Naive thymus-derived CD4-positive, alpha-beta T cell (primary cell): ENCODE measurements around the gene MYLK4. TPM values are rescaled to one million over a fixed set of nuclear protein-coding genes. Genes with fewer than 3 reads are reported as not detected.
A peak's percentile ranks its signal among the peaks of the same experiment; 100 is the strongest.

Experiments used
- ATAC-seq: fragments of 150-1000 bp; cut with Tn5 transposase; 2 replicates; pipeline ENCODE4 v1.10.0; 2021; ENCODE audit warnings: mild to moderate bottlenecking, moderate library complexity
- CTCF ChIA-PET: fragments of 350-600 bp; sonication (Branson Sonifier 250); formaldehyde crosslinking; loops from one replicate; lab custom pipeline; 2021; ENCODE audit warnings: antibody characterized with exemption; lab: Charles Lee
- POLR2A ChIA-PET: fragments of 350-600 bp; sonication (Branson Sonifier 250); formaldehyde crosslinking; loops from one replicate; lab custom pipeline; 2021; ENCODE audit warnings: antibody characterized with exemption, inconsistent platforms; lab: Charles Lee
- DNase-seq, 9 donors: peaks; one replicate each; pipeline versions ENCODE4 v3.0.0 to v3.0.0-alpha.2; 2020 to 2022; ENCODE audit warnings: mixed read lengths in 1 of 9
- H3K27ac ChIP-seq: one replicate; pipeline ENCODE4 v1.7.0; 2013; ENCODE audit warnings: mild to moderate bottlenecking, low read depth, low read length, moderate library complexity
- H3K27me3 ChIP-seq, 2 donors: one replicate each; pipeline ENCODE4 v1.7.0; 2013; ENCODE audit warnings: low read length in 2 of 2, mild to moderate bottlenecking in 2 of 2, moderate library complexity in 2 of 2; ENCODE audit not compliant: control insufficient read depth in 2 of 2, insufficient read depth in 2 of 2
- H3K36me3 ChIP-seq, 3 experiments: 1 replicate in 2 of 3; 2 replicates in 1 of 3; pipeline ENCODE4 v1.7.0; 2013; ENCODE audit warnings: low read length in 3 of 3, mild to moderate bottlenecking in 3 of 3, moderate library complexity in 1 of 3; ENCODE audit not compliant: insufficient read depth in 3 of 3, control insufficient read depth in 2 of 3
- H3K4me1 ChIP-seq, 2 donors: one replicate each; pipeline ENCODE4 v1.7.0; 2013; ENCODE audit warnings: low read length in 2 of 2, mild to moderate bottlenecking in 2 of 2, moderate library complexity in 1 of 2; ENCODE audit not compliant: control insufficient read depth in 2 of 2, insufficient read depth in 2 of 2
- H3K4me3 ChIP-seq: 2 replicates; pipeline ENCODE4 v1.7.0; 2013; ENCODE audit warnings: mild to moderate bottlenecking, low read length
- H3K9me3 ChIP-seq, 3 experiments: 1 replicate in 2 of 3; 2 replicates in 1 of 3; pipeline ENCODE4 v1.7.0; 2013; ENCODE audit warnings: low read length in 3 of 3; ENCODE audit not compliant: control insufficient read depth in 2 of 3
- H3K27ac Mint-ChIP-seq, 9 donors: one replicate each; pipeline ENCODE4 v1.8.0; 2020 to 2022; ENCODE audit warnings: mixed read lengths in 9 of 9, mild to moderate bottlenecking in 8 of 9, moderate library complexity in 5 of 9, inconsistent platforms in 2 of 9
- H3K27me3 Mint-ChIP-seq, 5 donors: one replicate each; pipeline ENCODE4 v1.8.0; 2021 to 2022; ENCODE audit warnings: mixed read lengths in 5 of 5, mild to moderate bottlenecking in 1 of 5
- H3K36me3 Mint-ChIP-seq, 5 donors: one replicate each; pipeline ENCODE4 v1.8.0; 2020 to 2022; ENCODE audit warnings: mixed read lengths in 5 of 5, mild to moderate bottlenecking in 3 of 5, inconsistent platforms in 1 of 5
- H3K4me1 Mint-ChIP-seq, 7 donors: one replicate each; pipeline ENCODE4 v1.8.0; 2020 to 2022; ENCODE audit warnings: mixed read lengths in 7 of 7, mild to moderate bottlenecking in 3 of 7, inconsistent platforms in 1 of 7
- H3K4me3 Mint-ChIP-seq, 10 donors: one replicate each; pipeline ENCODE4 v1.8.0; 2020 to 2022; ENCODE audit warnings: mild to moderate bottlenecking in 10 of 10, mixed read lengths in 10 of 10, moderate library complexity in 6 of 10, inconsistent platforms in 2 of 10
- H3K9me3 Mint-ChIP-seq, 11 donors: one replicate each; pipeline ENCODE4 v1.8.0; 2020 to 2022; ENCODE audit warnings: mixed read lengths in 11 of 11, mild to moderate bottlenecking in 4 of 11, inconsistent platforms in 1 of 11, moderate library complexity in 1 of 11
- intact Hi-C, 2 donors: fragments of 100-400 bp; cut with micrococcal nuclease; formaldehyde crosslinking; loops; one replicate each; pipeline ENCODE4 v1.15.1; 2023
- polyA plus RNA-seq, 2 donors: library from polyadenylated mRNA; unstranded; fragments of 300-500 nt; fragmentation: Illumina TruSeq; gene quantifications; one replicate each; pipeline ENCODE4 v1.2.3, GENCODE V29; 2021
- total RNA-seq, 6 experiments: library from RNA in 5 of 6; stranded (reverse) in 5 of 6; gene quantifications; 1 replicate in 5 of 6; 2 replicates in 1 of 6; pipeline ENCODE4 v1.2.3 and lab custom pipeline; 2021 to 2026

The MYLK4 gene
- total and polyA plus RNA-seq, 7 experiments from 2014 or later = 0.23 to 1.6 (median 0.34) TPM; not detected in 1

GRCh38 chr6:2740581-2740980 is 10.1 kb downstream of the MYLK4 start:
- CTCF ChIA-PET = interaction anchor here (0.5 to 1.3 kb wide), 2 partner anchors 10 to 1161 kb away, joined by 3 to 5 read pairs; partner anchors contain the start of gene MYLK4

GRCh38 chr6:2739335-2739734 is 11.4 kb downstream of the MYLK4 start:
- no peak for ATAC-seq

More at GRCh38 chr6:2740581-2740980, 10.1 kb downstream of the MYLK4 start:
- H3K36me3 ChIP-seq = no peaks in the 10 kb centered on the region
- no peaks in the 10 kb centered on the region for H3K27me3 ChIP-seq
- no peak overlapping the region for H3K4me3 ChIP-seq
- Mint-ChIP-seq H3K4me1 (peaks cover 0 to 5% (median 0%) of the 10 kb centered on the region in 7 donors), H3K4me3 (no peak overlapping the region), H3K27me3 (peaks cover 0 to 25% (median 0%) of the 10 kb centered on the region in 5 donors), H3K27ac (no peak overlapping the region), H3K36me3 (no peaks in the 10 kb centered on the region), H3K9me3 (no peaks in the 10 kb centered on the region)
- no peak for ATAC-seq
- no peaks in the 10 kb centered on the region for H3K4me1 ChIP-seq
- H3K27ac ChIP-seq = no peak overlapping the region
- POLR2A ChIA-PET = no interaction called here
- no peak for DNase-seq
- H3K9me3 ChIP-seq = no peaks in the 10 kb centered on the region
- intact Hi-C loops = no loop called here

GRCh38 chr6:2738373-2738979 is 12.2 kb downstream of the MYLK4 start:
- Mint-ChIP-seq H3K36me3 (no peaks in the 10 kb centered on the region), H3K27ac (no peak overlapping the region), H3K4me3 (no peak overlapping the region), H3K9me3 (no peaks in the 10 kb centered on the region), H3K27me3 (peaks cover 0 to 21% (median 0%) of the 10 kb centered on the region in 5 donors), H3K4me1 (peaks cover 0 to 5% (median 0%) of the 10 kb centered on the region in 7 donors)
- Histone ChIP-seq H3K9me3 (no peaks in the 10 kb centered on the region), H3K4me1 (no peaks in the 10 kb centered on the region), H3K27ac (no peak overlapping the region), H3K36me3 (no peaks in the 10 kb centered on the region), H3K4me3 (no peak overlapping the region), H3K27me3 (no peaks in the 10 kb centered on the region)
- intact Hi-C loops = loop anchor here (1.0 to 2.0 kb wide), 7 partner anchors 12 to 513 kb away; partner anchors contain the start of genes MYLK4 (in 2 of the 2) and NQO2 (in 1 of the 2)
- DNase-seq (peak in 8 of 9 donors; percentile 27 to 59 (median 50)), ATAC-seq (peak; percentile 72)
- ChIA-PET CTCF (interaction anchor here (0.6 to 2.2 kb wide), 9 partner anchors 12 to 606 kb away, joined by 3 to 29 read pairs (median 3); partner anchors contain the start of genes MYLK4 and SERPINB1), POLR2A (no interaction called here)

More at GRCh38 chr6:2739335-2739734, 11.4 kb downstream of the MYLK4 start:
- Mint-ChIP-seq H3K4me3 (no peak overlapping the region), H3K9me3 (no peaks in the 10 kb centered on the region), H3K36me3 (no peaks in the 10 kb centered on the region), H3K4me1 (peaks cover 0 to 5% (median 0%) of the 10 kb centered on the region in 7 donors), H3K27ac (no peak overlapping the region), H3K27me3 (peaks cover 0 to 25% (median 0%) of the 10 kb centered on the region in 5 donors)
- H3K9me3 ChIP-seq = no peaks in the 10 kb centered on the region
- no peak for DNase-seq
- no peak overlapping the region for H3K27ac ChIP-seq
- H3K4me1 ChIP-seq = no peaks in the 10 kb centered on the region
- CTCF ChIA-PET = interaction anchor here (0.8 to 2.2 kb wide), 3 partner anchors 11 to 204 kb away, joined by 4 to 29 read pairs (median 4); partner anchors contain the start of genes MYLK4 and SERPINB1
- intact Hi-C loops = loop anchor here in 1 of 2 donors (2.0 kb wide), 1 partner anchor 171 kb away; no protein-coding TSS in a partner anchor
- no peaks in the 10 kb centered on the region for H3K27me3 ChIP-seq
- POLR2A ChIA-PET = no interaction called here
- H3K4me3 ChIP-seq = no peak overlapping the region
- H3K36me3 ChIP-seq = no peaks in the 10 kb centered on the region

- DNase-seq (no peak), ATAC-seq (no peak)
- no peak overlapping the region for H3K27ac ChIP-seq
- no peaks in the 10 kb centered on the region for H3K9me3 ChIP-seq
- intact Hi-C loops = loop anchor here (1.0 to 2.0 kb wide), 7 partner anchors 12 to 513 kb away; partner anchors contain the start of genes MYLK4 (in 2 of the 2) and NQO2 (in 1 of the 2)
- Mint-ChIP-seq H3K27ac (no peak overlapping the region), H3K36me3 (no peaks in the 10 kb centered on the region), H3K9me3 (no peaks in the 10 kb centered on the region), H3K4me3 (no peak overlapping the region), H3K27me3 (peaks cover 0 to 22% (median 0%) of the 10 kb centered on the region in 5 donors), H3K4me1 (peaks cover 0 to 8% (median 0%) of the 10 kb centered on the region in 7 donors)
- H3K36me3 ChIP-seq = no peaks in the 10 kb centered on the region
- H3K27me3 ChIP-seq = no peaks in the 10 kb centered on the region
- POLR2A ChIA-PET = no interaction called here
- CTCF ChIA-PET = interaction anchor here (0.6 to 2.2 kb wide), 9 partner anchors 12 to 607 kb away, joined by 3 to 29 read pairs (median 3); partner anchors contain the start of genes MYLK4 and SERPINB1
- H3K4me3 ChIP-seq = no peak overlapping the region
- no peaks in the 10 kb centered on the region for H3K4me1 ChIP-seq
Measured at GRCh38 chr6:2737885-2738284, 12.8 kb downstream of the MYLK4 start.

GRCh38 chr6:2734488-2735166 is 16.1 kb downstream of the MYLK4 start:
- Histone ChIP-seq H3K36me3 (no peaks in the 10 kb centered on the region), H3K9me3 (no peaks in the 10 kb centered on the region), H3K4me3 (no peak overlapping the region), H3K27ac (no peak overlapping the region), H3K27me3 (no peaks in the 10 kb centered on the region), H3K4me1 (no peaks in the 10 kb centered on the region)
- POLR2A ChIA-PET = no interaction called here
- ATAC-seq (no peak), DNase-seq (no peak)
- intact Hi-C loops = no loop called here
- H3K4me3 Mint-ChIP-seq = no peak overlapping the region
- peaks cover 0 to 17% (median 0%) of the 10 kb centered on the region in 5 donors for H3K27me3 Mint-ChIP-seq
- H3K4me1 Mint-ChIP-seq = peaks cover 0 to 8% (median 0%) of the 10 kb centered on the region in 7 donors
- CTCF ChIA-PET = interaction anchor here (1.2 kb wide), 1 partner anchor 16 kb away, joined by 3 read pairs; the partner anchor contains the start of gene MYLK4
- no peak overlapping the region for H3K27ac Mint-ChIP-seq
- no peaks in the 10 kb centered on the region for H3K36me3 Mint-ChIP-seq
- no peaks in the 10 kb centered on the region for H3K9me3 Mint-ChIP-seq

- no peak overlapping the region for H3K27ac Mint-ChIP-seq
- Histone ChIP-seq H3K4me1 (no peaks in the 10 kb centered on the region), H3K4me3 (no peak overlapping the region), H3K27ac (no peak overlapping the region), H3K36me3 (no peaks in the 10 kb centered on the region), H3K27me3 (no peaks in the 10 kb centered on the region), H3K9me3 (no peaks in the 10 kb centered on the region)
- no peak overlapping the region for H3K4me3 Mint-ChIP-seq
- H3K4me1 Mint-ChIP-seq = peaks cover 0 to 8% (median 0%) of the 10 kb centered on the region in 7 donors
- intact Hi-C loops = no loop called here
- peaks cover 0 to 20% (median 4%) of the 10 kb centered on the region in 5 donors for H3K27me3 Mint-ChIP-seq
- ATAC-seq = no peak
- H3K36me3 Mint-ChIP-seq = no peaks in the 10 kb centered on the region
- ChIA-PET POLR2A (no interaction called here), CTCF (interaction anchor here (1.2 kb wide), 1 partner anchor 16 kb away, joined by 3 read pairs; the partner anchor contains the start of gene MYLK4)
- no peaks in the 10 kb centered on the region for H3K9me3 Mint-ChIP-seq
- DNase-seq = no peak
Measured at GRCh38 chr6:2733736-2734480, 16.8 kb downstream of the MYLK4 start.
